ENCODE measurements around the gene CIROP.

The CIROP gene

DNA sequence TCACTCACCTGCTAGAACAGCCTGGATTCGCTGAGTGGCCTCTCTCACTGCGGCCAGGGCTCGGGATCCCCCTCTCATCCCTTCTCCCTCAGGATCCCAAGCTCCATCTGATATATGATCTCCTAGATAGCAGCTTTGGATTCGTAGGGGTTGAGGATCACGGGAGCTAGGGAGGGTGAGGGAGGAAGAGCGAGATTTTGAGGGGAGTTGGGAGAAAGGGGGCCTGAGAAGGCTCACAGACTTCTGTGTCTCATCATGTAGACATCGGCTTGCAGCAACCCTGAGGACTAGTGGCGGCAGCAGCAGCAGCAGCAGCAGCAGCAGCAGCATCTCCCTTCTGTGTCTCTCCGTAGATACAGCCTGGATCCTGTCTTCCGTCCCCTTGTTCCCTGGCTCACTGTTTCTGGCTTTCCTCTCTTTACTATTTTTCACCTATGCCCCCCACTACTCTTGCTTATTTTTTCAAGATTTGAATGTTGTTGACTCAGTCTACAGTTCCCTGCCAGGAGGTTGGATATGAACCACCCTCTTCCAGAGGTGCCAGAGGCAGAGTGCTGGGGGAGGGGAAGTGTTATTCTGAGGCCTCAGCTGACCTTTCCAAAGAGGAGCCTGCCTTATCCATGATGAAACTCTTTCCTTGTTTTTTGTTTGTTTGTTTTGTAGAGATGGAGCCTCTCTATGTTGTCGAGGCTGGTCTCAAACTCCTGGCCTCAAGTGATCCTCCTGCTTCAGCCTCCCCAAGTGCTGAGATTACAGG is at the start of gene CIROP:
CIROP (minus strand) TSS at position 399 of the 757 bp plus-strand sequence; CDS start at position 330, 69 bp downstream.
- TF ChIP-seq, protein P1, sequence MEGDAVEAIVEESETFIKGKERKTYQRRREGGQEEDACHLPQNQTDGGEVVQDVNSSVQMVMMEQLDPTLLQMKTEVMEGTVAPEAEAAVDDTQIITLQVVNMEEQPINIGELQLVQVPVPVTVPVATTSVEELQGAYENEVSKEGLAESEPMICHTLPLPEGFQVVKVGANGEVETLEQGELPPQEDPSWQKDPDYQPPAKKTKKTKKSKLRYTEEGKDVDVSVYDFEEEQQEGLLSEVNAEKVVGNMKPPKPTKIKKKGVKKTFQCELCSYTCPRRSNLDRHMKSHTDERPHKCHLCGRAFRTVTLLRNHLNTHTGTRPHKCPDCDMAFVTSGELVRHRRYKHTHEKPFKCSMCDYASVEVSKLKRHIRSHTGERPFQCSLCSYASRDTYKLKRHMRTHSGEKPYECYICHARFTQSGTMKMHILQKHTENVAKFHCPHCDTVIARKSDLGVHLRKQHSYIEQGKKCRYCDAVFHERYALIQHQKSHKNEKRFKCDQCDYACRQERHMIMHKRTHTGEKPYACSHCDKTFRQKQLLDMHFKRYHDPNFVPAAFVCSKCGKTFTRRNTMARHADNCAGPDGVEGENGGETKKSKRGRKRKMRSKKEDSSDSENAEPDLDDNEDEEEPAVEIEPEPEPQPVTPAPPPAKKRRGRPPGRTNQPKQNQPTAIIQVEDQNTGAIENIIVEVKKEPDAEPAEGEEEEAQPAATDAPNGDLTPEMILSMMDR (IDR thresholded peaks at IDR 0.05): no peak

GRCh38 chr14:23153851-23154796 is 49.3 kb upstream of the CIROP start:
- TF ChIP-seq, protein P1 (IDR thresholded peaks at IDR 0.05): no peak

DNA sequence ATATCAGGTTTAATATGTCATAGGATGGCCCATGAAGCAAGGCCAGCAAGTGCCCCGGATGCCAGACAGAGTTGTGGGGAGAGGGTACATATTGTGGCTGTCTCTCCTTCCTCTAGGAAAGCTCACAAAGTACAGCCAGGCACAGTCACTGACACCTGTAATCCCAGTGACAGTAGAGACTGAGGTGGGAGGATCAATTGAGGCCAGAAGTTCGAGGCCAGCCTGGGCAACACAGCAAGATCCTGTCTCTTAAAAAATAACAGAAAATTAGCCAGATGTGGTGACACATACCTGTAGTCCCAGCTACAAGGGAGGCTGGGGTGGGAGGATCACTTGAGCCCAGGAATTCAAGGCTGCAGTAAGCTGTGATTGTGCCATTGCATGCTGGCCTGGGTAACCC is 46.6 kb upstream of the CIROP start:
- TF ChIP-seq, protein P1 (IDR thresholded peaks at IDR 0.05): no peak

DNA sequence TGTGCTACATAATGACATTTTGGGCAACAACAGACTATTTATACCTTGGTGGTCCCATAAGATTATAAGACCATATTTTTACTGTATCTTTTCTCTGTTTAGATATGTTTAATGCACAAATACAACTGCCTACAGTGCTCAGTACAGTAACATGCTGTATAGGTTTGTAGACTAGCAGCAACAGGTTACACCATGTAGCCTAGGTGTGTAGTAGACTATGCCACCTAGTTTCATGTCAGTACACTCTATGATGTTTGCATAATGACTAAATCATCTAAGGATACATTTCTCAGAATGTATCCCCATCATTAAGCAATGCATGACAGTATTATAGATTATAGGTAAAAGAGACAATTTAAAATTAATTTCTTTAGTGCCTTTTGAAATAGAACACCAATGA is 45.0 kb upstream of the CIROP start:
- TF ChIP-seq, protein P1 (IDR thresholded peaks at IDR 0.05): no peak

DNA sequence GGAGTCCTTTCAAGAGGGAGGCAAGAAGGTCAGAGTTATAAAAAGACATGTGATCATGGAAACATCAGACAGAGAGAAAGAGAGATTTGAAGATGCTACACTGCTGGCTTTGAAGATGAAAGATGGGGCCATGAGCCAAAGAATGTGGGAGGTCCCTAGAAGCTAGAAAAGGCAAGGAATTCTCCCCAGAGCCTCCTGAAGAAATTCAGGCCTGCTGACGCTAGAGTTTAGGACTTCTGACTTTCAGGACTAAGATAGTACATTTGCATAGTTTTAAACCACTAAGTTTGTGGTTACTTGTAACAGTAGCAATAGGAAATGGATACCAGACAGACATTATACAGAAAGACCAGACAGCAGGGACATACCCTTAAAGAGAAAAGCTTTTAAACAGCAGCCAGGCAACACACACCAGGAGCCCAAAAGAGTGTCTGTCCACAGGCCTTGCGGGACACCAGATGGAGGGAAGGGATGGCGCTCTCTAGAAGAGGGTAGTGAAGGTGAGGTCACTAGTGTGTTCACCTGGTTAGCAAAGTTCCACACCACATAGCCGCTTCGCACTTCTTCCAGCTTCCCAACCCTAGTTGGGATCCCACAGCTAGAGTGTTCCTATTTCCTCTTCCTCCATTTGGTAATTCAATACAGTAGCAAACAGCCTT is 43.9 kb upstream of the CIROP start:
- TF ChIP-seq, protein P1 (IDR thresholded peaks at IDR 0.05): no peak

GRCh38 chr14:23147676-23148075 is 42.9 kb upstream of the CIROP start:
- TF ChIP-seq, protein P1 (IDR thresholded peaks at IDR 0.05): no peak

GRCh38 chr14:23146980-23147379 is 42.2 kb upstream of the CIROP start:
- TF ChIP-seq, protein P1 (IDR thresholded peaks at IDR 0.05): no peak
